ENCODE measurements around the gene KRTAP9-8. TPM values are rescaled to one million over a fixed set of nuclear protein-coding genes. Genes with fewer than 3 reads are reported as not detected.
"Not testable (repeated sequence)": the region's sequence is repeated elsewhere in the genome, so short reads cannot be mapped to it uniquely, and the experiment has no call there.

Gene KRTAP9-8
- total RNA-seq, 1 donor from 2014 or later, result not detected

DNA sequence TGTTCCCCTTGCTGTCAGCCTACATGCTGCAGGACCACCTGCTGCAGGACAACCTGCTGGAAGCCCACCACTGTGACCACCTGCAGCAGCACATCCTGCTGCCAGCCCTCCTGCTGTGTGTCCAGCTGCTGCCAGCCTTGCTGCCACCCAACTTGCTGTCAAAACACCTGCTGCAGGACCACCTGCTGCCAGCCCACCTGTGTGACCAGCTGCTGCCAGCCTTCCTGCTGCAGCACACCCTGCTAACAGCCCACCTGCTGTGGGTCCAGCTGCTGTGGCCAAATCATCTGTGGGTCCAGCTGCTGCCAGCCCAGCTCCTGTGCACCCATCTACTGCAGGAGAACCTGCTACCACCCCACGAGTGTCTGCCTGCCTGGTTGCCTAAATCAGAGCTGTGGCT is 33.5 kb downstream of the KRTAP9-8 start:
- not testable (repeated sequence) for H3K4me3 Mint-ChIP-seq, H3K27ac Mint-ChIP-seq

DNA sequence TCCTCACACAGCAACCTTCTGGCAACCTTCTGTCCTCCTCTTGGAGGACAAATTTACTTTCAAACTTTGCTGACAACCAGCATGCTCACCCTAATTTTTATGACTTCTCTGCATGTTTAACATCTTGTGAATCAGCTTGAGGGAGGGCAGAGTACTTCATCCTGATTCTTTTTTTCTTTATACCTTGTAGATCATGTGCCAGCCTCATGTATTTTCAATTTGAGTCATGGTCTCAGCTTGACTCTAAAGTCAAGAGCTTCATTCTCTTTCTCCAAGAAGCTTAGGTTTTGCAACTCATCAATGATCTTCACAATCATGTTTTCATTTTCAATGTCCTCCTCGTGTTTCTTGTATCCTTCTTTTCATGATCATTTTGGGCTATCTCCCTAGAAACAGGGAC is 34.1 kb downstream of the KRTAP9-8 start:
- no peak for DNase-seq
- Mint-ChIP-seq H3K27ac (no peak overlapping the region), H3K9me3 (no peaks in the 10 kb centered on the region), H3K36me3 (ENCODE audit: low read depth) (no peaks in the 10 kb centered on the region), H3K27me3 (peaks cover 7% of the 10 kb centered on the region), H3K4me1 (no peaks in the 10 kb centered on the region), H3K4me3 (no peak overlapping the region)
- intact Hi-C loops (cut with micrococcal nuclease), result no loop called here

More for the DNA sequence above, 33.5 kb downstream of the KRTAP9-8 start:
- H3K4me1 Mint-ChIP-seq; H3K27me3 Mint-ChIP-seq; DNase-seq; H3K36me3 Mint-ChIP-seq (ENCODE audit: low read depth); intact Hi-C loops (cut with micrococcal nuclease); H3K9me3 Mint-ChIP-seq: not testable (repeated sequence)

DNA sequence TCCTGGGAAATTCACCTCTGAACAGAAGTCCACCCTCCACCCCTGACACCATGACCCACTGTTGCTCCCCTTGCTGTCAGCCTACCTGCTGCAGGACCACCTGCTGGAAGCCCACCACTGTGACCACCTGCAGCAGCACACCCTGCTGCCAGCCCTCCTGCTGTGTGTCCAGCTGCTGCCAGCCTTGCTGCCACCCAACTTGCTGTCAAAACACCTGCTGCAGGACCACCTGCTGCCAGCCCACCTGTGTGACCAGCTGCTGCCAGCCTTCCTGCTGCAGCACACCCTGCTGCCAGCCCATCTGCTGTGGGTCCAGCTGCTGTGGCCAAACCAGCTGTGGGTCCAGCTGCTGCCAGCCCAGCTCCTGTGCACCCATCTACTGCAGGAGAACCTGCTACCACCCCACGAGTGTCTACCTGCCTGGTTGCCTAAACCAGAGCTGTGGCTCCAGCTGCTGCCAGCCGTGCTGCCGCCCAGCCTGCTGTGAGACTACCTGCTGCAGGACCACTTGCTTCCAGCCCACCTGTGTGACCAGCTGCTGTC is 37.9 kb downstream of the KRTAP9-8 start, which contains the start of gene KRTAP9-7:
Gene KRTAP9-7, plus strand, starts transcription at position 51 of the 543 bp plus-strand sequence. Its CDS starts 0 bp downstream, at position 51.
- H3K27ac Mint-ChIP-seq; H3K4me3 Mint-ChIP-seq; H3K36me3 Mint-ChIP-seq (ENCODE audit: low read depth); intact Hi-C loops (cut with micrococcal nuclease); H3K4me1 Mint-ChIP-seq; H3K9me3 Mint-ChIP-seq: not testable (repeated sequence)
- peaks cover 11% of the 10 kb centered on the region for H3K27me3 Mint-ChIP-seq
- DNase-seq, result peak; percentile 45

DNA sequence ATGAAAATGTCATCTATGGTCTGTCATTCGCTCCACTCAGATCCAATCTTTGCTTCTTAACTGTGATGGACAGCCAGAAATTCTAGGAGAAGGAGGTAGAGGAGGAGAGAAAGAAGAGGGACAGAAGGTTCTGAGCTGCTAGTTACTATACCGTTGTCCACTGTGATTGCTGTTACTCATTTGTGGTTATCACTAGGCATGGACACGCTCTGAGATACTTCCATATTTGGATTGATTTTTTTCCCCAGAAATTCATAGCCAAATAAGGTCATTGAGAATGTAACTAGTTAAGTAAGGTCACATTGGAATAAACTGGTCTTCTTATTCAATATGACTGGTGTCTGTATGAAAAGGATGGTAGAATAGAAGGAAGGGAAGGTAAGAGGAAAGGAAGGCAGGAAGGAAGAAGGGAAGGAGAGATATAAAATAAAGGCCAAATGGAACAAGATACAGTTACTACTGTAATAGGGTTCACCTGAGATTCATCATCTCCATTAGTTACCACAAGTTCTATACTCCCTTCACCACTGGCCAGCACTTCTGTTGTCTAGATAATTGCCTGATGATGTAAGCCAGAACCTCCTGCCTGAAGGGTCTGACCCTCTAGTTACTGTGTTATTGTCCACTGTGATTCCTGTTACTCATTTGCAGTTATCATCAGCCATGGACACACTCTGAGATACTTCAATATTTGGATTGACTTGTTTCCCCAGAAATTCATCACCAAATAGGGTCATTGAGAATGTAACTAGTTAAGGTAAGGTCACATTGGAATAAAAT is 40.6 kb downstream of the KRTAP9-8 start:
- intact Hi-C loops (cut with micrococcal nuclease), result no loop called here
- Mint-ChIP-seq H3K9me3 (no peaks in the 10 kb centered on the region), H3K4me1 (no peaks in the 10 kb centered on the region), H3K4me3 (no peak overlapping the region), H3K27me3 (peaks cover 11% of the 10 kb centered on the region), H3K27ac (no peak overlapping the region), H3K36me3 (ENCODE audit: low read depth) (no peaks in the 10 kb centered on the region)
- peak; percentile 13 for DNase-seq

DNA sequence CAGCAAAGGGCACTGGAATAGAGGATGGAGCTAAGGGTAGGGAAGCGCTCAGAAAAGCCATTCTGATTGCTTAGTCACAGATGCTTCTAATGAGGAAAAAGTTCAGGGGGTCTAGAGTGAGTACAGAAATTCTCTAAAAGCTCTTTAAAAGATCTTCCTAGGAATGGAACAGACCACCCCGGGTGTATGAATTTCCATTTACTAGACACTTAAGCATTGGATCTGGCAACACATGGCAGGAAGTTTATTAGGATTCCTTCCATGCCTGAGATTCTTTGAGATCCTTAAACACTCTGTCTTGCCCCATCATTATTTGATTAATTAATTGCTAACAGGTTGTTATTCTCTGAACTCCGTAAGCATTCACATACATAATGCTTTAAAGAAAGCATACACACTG is 46.2 kb downstream of the KRTAP9-8 start:
- intact Hi-C loops (cut with micrococcal nuclease), result no loop called here
- Mint-ChIP-seq H3K4me1 (no peaks in the 10 kb centered on the region), H3K27ac (no peak overlapping the region), H3K4me3 (no peak overlapping the region), H3K27me3 (no peaks in the 10 kb centered on the region), H3K36me3 (ENCODE audit: low read depth) (no peaks in the 10 kb centered on the region), H3K9me3 (no peaks in the 10 kb centered on the region)
- DNase-seq, result peak; percentile 11

DNA sequence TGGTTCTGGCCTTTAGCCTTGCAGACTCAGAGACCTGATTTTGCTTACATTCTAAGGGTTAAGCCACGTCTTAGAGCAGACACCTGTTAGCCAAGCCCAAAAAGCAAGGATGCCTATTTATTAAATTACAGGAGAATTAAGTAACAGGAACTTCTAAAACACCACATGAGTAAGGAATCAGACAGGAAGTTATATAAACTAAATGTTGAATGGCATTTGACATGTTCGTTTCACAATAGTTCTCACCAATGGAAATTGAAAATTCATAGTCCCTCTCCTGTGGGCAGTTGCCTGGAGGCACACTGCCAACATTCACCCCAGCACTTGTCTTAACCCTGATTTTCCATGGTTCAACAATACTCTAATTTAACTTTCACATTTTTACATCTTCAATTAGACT is 46.7 kb downstream of the KRTAP9-8 start:
- intact Hi-C loops (cut with micrococcal nuclease), result no loop called here
- no peaks in the 10 kb centered on the region for H3K27me3 Mint-ChIP-seq
- no peak overlapping the region for H3K4me3 Mint-ChIP-seq

DNA sequence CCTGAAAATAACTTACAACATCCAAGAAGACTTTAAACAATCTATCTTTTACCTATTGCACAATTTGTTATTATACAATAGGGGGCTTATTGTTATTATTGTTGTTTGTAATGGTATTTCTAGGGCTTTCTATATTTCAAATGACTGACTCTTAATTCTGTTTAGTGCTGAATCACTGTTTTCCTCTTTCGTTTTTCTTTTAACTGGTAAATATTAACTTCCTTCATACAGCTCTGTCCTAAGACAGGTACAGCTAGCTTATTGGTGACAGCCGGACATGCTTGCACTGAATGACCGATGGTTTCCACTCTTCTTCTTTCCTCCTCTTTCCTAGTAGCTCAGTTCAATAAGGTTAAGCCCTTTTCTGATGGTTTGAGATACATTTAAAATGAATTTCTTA is 49.3 kb downstream of the KRTAP9-8 start:
- Mint-ChIP-seq H3K4me3 (no peak overlapping the region), H3K27ac (no peak overlapping the region), H3K9me3 (no peaks in the 10 kb centered on the region), H3K4me1 (no peaks in the 10 kb centered on the region), H3K36me3 (ENCODE audit: low read depth) (no peaks in the 10 kb centered on the region), H3K27me3 (no peaks in the 10 kb centered on the region)
- DNase-seq, result peak; percentile 4
- intact Hi-C loops (cut with micrococcal nuclease), result no loop called here

More for the DNA sequence above, 46.7 kb downstream of the KRTAP9-8 start:
- peak; percentile 32 for DNase-seq
- H3K36me3 Mint-ChIP-seq (ENCODE audit: low read depth), result no peaks in the 10 kb centered on the region
- no peak overlapping the region for H3K27ac Mint-ChIP-seq
- H3K9me3 Mint-ChIP-seq, result no peaks in the 10 kb centered on the region
- no peaks in the 10 kb centered on the region for H3K4me1 Mint-ChIP-seq

Other genes starting within 250 kb of the KRTAP9-8 start
- not detected in 2 replicates for gene KRTAP3-3, start 243.8 kb upstream of the KRTAP9-8 start, total RNA-seq
- not detected in 2 replicates for gene KRTAP3-2, start 238.1 kb upstream of the KRTAP9-8 start, total RNA-seq
- gene KRTAP3-1, start 228.9 kb upstream of the KRTAP9-8 start, total RNA-seq, result not detected in 2 replicates
- gene KRTAP1-5, start 210.8 kb upstream of the KRTAP9-8 start, total RNA-seq, result not detected in 2 replicates
- gene KRTAP1-4, start 207.8 kb upstream of the KRTAP9-8 start, total RNA-seq, result not detected in 2 replicates
- gene KRTAP1-3, start 203.1 kb upstream of the KRTAP9-8 start, total RNA-seq, result not detected in 2 replicates
- gene KRTAP1-1, start 196.5 kb upstream of the KRTAP9-8 start, total RNA-seq, result not detected in 2 replicates
- not detected in 2 replicates for gene KRTAP2-1, start 190.7 kb upstream of the KRTAP9-8 start, total RNA-seq
- gene KRTAP2-2, start 182.8 kb upstream of the KRTAP9-8 start, total RNA-seq, result not detected in 2 replicates
- not detected in 2 replicates for gene KRTAP2-3, start 177.9 kb upstream of the KRTAP9-8 start, total RNA-seq
- not detected in 2 replicates for gene KRTAP2-4, start 172.1 kb upstream of the KRTAP9-8 start, total RNA-seq
- not detected in 2 replicates for gene KRTAP4-7, start 153.8 kb upstream of the KRTAP9-8 start, total RNA-seq
- not detected in 2 replicates for gene KRTAP4-8, start 139.9 kb upstream of the KRTAP9-8 start, total RNA-seq
- gene KRTAP4-16, start 135.8 kb upstream of the KRTAP9-8 start, total RNA-seq, result not detected in 2 replicates
- gene KRTAP4-9, start 132.6 kb upstream of the KRTAP9-8 start, total RNA-seq, result not detected in 2 replicates
- not detected in 2 replicates for gene KRTAP4-11, start 119.6 kb upstream of the KRTAP9-8 start, total RNA-seq
- gene KRTAP4-12, start 113.8 kb upstream of the KRTAP9-8 start, total RNA-seq, result not detected in 2 replicates
- gene KRTAP4-6, start 97.5 kb upstream of the KRTAP9-8 start, total RNA-seq, result not detected in 2 replicates
- gene KRTAP4-5, start 88.2 kb upstream of the KRTAP9-8 start, total RNA-seq, result not detected in 2 replicates
- gene KRTAP4-4, start 77.3 kb upstream of the KRTAP9-8 start, total RNA-seq, result not detected in 2 replicates
- not detected in 2 replicates for gene KRTAP4-3, start 69.8 kb upstream of the KRTAP9-8 start, total RNA-seq
- gene KRTAP4-2, start 59.8 kb upstream of the KRTAP9-8 start, total RNA-seq, result not detected in 2 replicates
- not detected in 2 replicates for gene KRTAP4-1, start 53.1 kb upstream of the KRTAP9-8 start, total RNA-seq
- gene KRTAP9-1, start 48.1 kb upstream of the KRTAP9-8 start, total RNA-seq, result not detected in 2 replicates
- gene KRTAP9-2, start 11.4 kb upstream of the KRTAP9-8 start, total RNA-seq, result not detected in 2 replicates
- gene KRTAP9-3, start 5.5 kb upstream of the KRTAP9-8 start, total RNA-seq, result not detected in 2 replicates
- not detected in 2 replicates for gene KRTAP9-4, start 11.7 kb downstream of the KRTAP9-8 start, total RNA-seq
- gene KRTAP9-9, start 17.4 kb downstream of the KRTAP9-8 start, total RNA-seq, result not detected in 2 replicates
- not detected in 2 replicates for gene KRTAP9-6, start 27.4 kb downstream of the KRTAP9-8 start, total RNA-seq
- not detected in 2 replicates for gene KRTAP9-7, start 37.7 kb downstream of the KRTAP9-8 start, total RNA-seq
- gene KRTAP29-1, start 64.9 kb downstream of the KRTAP9-8 start, total RNA-seq, result not detected in 2 replicates
- not detected in 2 replicates for gene KRTAP16-1, start 71.3 kb downstream of the KRTAP9-8 start, total RNA-seq
- not detected in 2 replicates for gene KRTAP17-1, start 77.7 kb downstream of the KRTAP9-8 start, total RNA-seq
- not detected in 2 replicates for gene KRT33A, start 112.8 kb downstream of the KRTAP9-8 start, total RNA-seq
- gene KRT33B, start 131.8 kb downstream of the KRTAP9-8 start, total RNA-seq, result not detected in 2 replicates
- gene KRT34, start 144.3 kb downstream of the KRTAP9-8 start, total RNA-seq, result not detected in 2 replicates
- not detected in 2 replicates for gene KRT31, start 159.6 kb downstream of the KRTAP9-8 start, total RNA-seq
- gene KRT37, start 186.6 kb downstream of the KRTAP9-8 start, total RNA-seq, result not detected in 2 replicates
- gene KRT38, start 203.0 kb downstream of the KRTAP9-8 start, total RNA-seq, result not detected in 2 replicates
- not detected in 2 replicates for gene KRT32, start 229.4 kb downstream of the KRTAP9-8 start, total RNA-seq
- gene KRT35, start 243.2 kb downstream of the KRTAP9-8 start, total RNA-seq, result not detected in 2 replicates